K562 (cell line): Measurements from ENCODE around the gene RALY. TPM values are rescaled to one million over a fixed set of nuclear protein-coding genes. Genes with fewer than 3 reads are reported as not detected.
A peak's percentile ranks its signal among the peaks of the same experiment; 100 is the strongest.

ENCODE experiments used
- ATF1 ChIP-seq, 2 experiments: fragments of 450-650 bp in 1 of 2; IDR thresholded peaks; 2 replicates each; pipeline ENCODE4 v1.6.1; 2016; ENCODE audit warnings: missing compliant biosample characterization in 1 of 2, missing genetic modification characterization in 1 of 2
- CBX3 ChIP-seq, 2 experiments: IDR thresholded peaks; 1 replicate in 1 of 2; 2 replicates in 1 of 2; pipeline ENCODE4 v1.6.1; 2012; ENCODE audit warnings: inconsistent platforms in 2 of 2, low read length in 2 of 2, borderline replicate concordance in 1 of 2, control low read depth in 1 of 2
- CCNT2 ChIP-seq: IDR thresholded peaks from 2 replicates; pipeline ENCODE4 v1.6.1; 2011; ENCODE audit warnings: borderline replicate concordance, low read depth, mild to moderate bottlenecking, moderate library complexity, mixed read lengths, low read length; ENCODE audit not compliant: insufficient read length; ENCODE audit errors: extremely low read depth
- MBD2 ChIP-seq: sonication (generic); IDR thresholded peaks from 2 replicates; pipeline ENCODE4 v1.6.1; 2016; ENCODE audit warnings: low read depth, borderline replicate concordance
- NFYB ChIP-seq: IDR thresholded peaks from 2 replicates; pipeline ENCODE4 v1.6.1; 2011; ENCODE audit warnings: mild to moderate bottlenecking, moderate library complexity; ENCODE audit not compliant: insufficient read length; ENCODE audit errors: extremely low read depth
- NUFIP1 ChIP-seq: fragments of 450-650 bp; IDR thresholded peaks from 2 replicates; pipeline ENCODE4 v1.6.1; 2018; ENCODE audit not compliant: partially characterized antibody
- SNRNP70 ChIP-seq: fragments of 200-400 bp; formaldehyde crosslinking; optimal IDR thresholded peaks from 2 replicates; pipeline ENCODE3; 2017; ENCODE audit warnings: low read depth, low read length
- ZNF3 ChIP-seq: fragments of 250-450 bp; sonication (Bioruptor Pico); IDR thresholded peaks from 2 replicates; pipeline ENCODE4 v1.5.0; 2021; ENCODE audit warnings: mild to moderate bottlenecking, moderate library complexity
- ZNF408 ChIP-seq: fragments of 250-450 bp; sonication (Bioruptor Pico); IDR thresholded peaks from 2 replicates; pipeline ENCODE4 v1.4.0; 2020; ENCODE audit warnings: low read depth, mild to moderate bottlenecking, moderate library complexity
- ZNF551 ChIP-seq: fragments of 250-450 bp; sonication (Bioruptor Pico); IDR thresholded peaks from 2 replicates; pipeline ENCODE4 v1.5.0; 2021; ENCODE audit warnings: mild to moderate bottlenecking, moderate library complexity
- polyA plus RNA-seq, 8 experiments: library from polyadenylated mRNA; depleted of rRNA in 4 of 8; stranded (reverse) in 5 of 8; unstranded in 3 of 8; fragments of >200 nt; fragmentation: Nextera tagmentation in 2 of 8; fragmentation: Illumina TruSeq in 1 of 8; extraction: Ambion mirVana in 2 of 8; extraction: Trizol in 1 of 8; gene quantifications; 2 replicates each; pipeline versions ENCODE4 v1.2.1 to v1.2.3, GENCODE V29; 2011 to 2014; ENCODE audit warnings: inconsistent platforms in 1 of 8, missing spikeins in 1 of 8
- total RNA-seq, 7 experiments: library from RNA; depleted of rRNA in 6 of 7; stranded (reverse); fragments of >200 nt in 6 of 7; fragmentation: Illumina TruSeq in 2 of 7; extraction: Trizol in 2 of 7; gene quantifications; 2 replicates each; pipeline versions ENCODE4 v1.2.1 to v1.2.3, GENCODE V29; 2011 to 2021; ENCODE audit warnings: low replicate concordance in 1 of 7
- TF ChIP-seq, protein P1 (sequence below), 2 experiments: fragments of 450-650 bp; formaldehyde crosslinking in 1 of 2; IDR thresholded peaks; 2 replicates each; pipeline versions ENCODE4 v1.4.0 to v1.6.1; 2014 to 2020; ENCODE audit warnings: mild to moderate bottlenecking in 2 of 2, borderline replicate concordance in 1 of 2, low read depth in 1 of 2
- TF ChIP-seq, protein P2 (sequence below): sonication (generic); formaldehyde crosslinking; IDR thresholded peaks from 2 replicates; pipeline ENCODE4 v1.8.0; 2023; ENCODE audit warnings: mild to moderate bottlenecking, missing genetic modification reagents
- TF ChIP-seq, protein P3 (sequence below): sonication (generic); formaldehyde crosslinking; IDR thresholded peaks from 2 replicates; pipeline ENCODE4 v1.8.1; 2023; ENCODE audit warnings: mild to moderate bottlenecking, missing genetic modification reagents, moderate library complexity

Gene RALY
- total and polyA plus RNA-seq, 9 of the 15 experiments (the other 6 are each of a cell fraction or from before 2014, with no cell fraction given): 0.80 to 207 (median 128) TPM

DNA sequence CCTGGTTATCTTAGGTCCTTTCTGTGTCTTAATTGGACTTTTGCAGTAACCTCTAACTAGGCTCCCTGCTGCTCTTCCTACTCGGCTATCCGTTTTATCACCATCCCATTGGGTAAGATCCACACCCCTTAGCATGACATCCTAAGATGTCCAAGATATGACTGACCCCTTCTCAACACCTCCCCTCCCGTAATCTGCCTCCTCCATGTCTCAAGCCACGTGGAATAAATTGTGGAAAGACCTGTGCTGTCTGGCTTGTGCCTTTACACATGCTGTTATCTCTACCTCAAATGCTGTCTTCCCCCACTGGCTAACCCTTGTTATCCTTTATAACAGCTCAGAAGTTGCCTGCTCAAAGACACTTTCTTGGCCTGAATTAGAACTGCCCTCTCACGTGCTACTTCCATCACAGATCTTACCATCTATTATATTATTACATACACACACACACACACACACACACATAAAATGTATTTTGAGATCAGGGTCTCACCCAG is 91.9 kb downstream of the RALY start (continued):
- TF ChIP-seq, protein P1, sequence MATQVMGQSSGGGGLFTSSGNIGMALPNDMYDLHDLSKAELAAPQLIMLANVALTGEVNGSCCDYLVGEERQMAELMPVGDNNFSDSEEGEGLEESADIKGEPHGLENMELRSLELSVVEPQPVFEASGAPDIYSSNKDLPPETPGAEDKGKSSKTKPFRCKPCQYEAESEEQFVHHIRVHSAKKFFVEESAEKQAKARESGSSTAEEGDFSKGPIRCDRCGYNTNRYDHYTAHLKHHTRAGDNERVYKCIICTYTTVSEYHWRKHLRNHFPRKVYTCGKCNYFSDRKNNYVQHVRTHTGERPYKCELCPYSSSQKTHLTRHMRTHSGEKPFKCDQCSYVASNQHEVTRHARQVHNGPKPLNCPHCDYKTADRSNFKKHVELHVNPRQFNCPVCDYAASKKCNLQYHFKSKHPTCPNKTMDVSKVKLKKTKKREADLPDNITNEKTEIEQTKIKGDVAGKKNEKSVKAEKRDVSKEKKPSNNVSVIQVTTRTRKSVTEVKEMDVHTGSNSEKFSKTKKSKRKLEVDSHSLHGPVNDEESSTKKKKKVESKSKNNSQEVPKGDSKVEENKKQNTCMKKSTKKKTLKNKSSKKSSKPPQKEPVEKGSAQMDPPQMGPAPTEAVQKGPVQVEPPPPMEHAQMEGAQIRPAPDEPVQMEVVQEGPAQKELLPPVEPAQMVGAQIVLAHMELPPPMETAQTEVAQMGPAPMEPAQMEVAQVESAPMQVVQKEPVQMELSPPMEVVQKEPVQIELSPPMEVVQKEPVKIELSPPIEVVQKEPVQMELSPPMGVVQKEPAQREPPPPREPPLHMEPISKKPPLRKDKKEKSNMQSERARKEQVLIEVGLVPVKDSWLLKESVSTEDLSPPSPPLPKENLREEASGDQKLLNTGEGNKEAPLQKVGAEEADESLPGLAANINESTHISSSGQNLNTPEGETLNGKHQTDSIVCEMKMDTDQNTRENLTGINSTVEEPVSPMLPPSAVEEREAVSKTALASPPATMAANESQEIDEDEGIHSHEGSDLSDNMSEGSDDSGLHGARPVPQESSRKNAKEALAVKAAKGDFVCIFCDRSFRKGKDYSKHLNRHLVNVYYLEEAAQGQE (IDR thresholded peaks at IDR 0.05; ENCODE audit: borderline replicate concordance): 0 out of 2 replicates have a peak, but pooled peaks have one; percentile 10
- TF ChIP-seq, protein P1 (CRISPR knock-in tag; IDR thresholded peaks at IDR 0.05; ENCODE audit: low read depth): no peak
- TF ChIP-seq NUFIP1: no peak
- no peak for TF ChIP-seq ATF1 (CRISPR knock-in tag; IDR thresholded peaks at IDR 0.05)
- peak; percentile 60 for TF ChIP-seq ATF1 (tag; IDR thresholded peaks at IDR 0.05)
- TF ChIP-seq, protein P2, sequence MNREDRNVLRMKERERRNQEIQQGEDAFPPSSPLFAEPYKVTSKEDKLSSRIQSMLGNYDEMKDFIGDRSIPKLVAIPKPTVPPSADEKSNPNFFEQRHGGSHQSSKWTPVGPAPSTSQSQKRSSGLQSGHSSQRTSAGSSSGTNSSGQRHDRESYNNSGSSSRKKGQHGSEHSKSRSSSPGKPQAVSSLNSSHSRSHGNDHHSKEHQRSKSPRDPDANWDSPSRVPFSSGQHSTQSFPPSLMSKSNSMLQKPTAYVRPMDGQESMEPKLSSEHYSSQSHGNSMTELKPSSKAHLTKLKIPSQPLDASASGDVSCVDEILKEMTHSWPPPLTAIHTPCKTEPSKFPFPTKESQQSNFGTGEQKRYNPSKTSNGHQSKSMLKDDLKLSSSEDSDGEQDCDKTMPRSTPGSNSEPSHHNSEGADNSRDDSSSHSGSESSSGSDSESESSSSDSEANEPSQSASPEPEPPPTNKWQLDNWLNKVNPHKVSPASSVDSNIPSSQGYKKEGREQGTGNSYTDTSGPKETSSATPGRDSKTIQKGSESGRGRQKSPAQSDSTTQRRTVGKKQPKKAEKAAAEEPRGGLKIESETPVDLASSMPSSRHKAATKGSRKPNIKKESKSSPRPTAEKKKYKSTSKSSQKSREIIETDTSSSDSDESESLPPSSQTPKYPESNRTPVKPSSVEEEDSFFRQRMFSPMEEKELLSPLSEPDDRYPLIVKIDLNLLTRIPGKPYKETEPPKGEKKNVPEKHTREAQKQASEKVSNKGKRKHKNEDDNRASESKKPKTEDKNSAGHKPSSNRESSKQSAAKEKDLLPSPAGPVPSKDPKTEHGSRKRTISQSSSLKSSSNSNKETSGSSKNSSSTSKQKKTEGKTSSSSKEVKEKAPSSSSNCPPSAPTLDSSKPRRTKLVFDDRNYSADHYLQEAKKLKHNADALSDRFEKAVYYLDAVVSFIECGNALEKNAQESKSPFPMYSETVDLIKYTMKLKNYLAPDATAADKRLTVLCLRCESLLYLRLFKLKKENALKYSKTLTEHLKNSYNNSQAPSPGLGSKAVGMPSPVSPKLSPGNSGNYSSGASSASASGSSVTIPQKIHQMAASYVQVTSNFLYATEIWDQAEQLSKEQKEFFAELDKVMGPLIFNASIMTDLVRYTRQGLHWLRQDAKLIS: no peak
- no peak for TF ChIP-seq NFYB
- TF ChIP-seq SNRNP70: no peak
- no peak for TF ChIP-seq CCNT2
- TF ChIP-seq CBX3 (IDR thresholded peaks at IDR 0.05; ENCODE audit: borderline replicate concordance in 1 of 2, low read length in 2 of 2): peak in 1 of 2 experiments; percentile 75; a peak in 1 of 3 replicates
- TF ChIP-seq, protein P3, sequence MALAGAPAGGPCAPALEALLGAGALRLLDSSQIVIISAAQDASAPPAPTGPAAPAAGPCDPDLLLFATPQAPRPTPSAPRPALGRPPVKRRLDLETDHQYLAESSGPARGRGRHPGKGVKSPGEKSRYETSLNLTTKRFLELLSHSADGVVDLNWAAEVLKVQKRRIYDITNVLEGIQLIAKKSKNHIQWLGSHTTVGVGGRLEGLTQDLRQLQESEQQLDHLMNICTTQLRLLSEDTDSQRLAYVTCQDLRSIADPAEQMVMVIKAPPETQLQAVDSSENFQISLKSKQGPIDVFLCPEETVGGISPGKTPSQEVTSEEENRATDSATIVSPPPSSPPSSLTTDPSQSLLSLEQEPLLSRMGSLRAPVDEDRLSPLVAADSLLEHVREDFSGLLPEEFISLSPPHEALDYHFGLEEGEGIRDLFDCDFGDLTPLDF (CRISPR knock-in tag): no peak
- TF ChIP-seq ZNF408 (CRISPR knock-in tag): no peak
- no peak for TF ChIP-seq ZNF3
- TF ChIP-seq ZNF551 (CRISPR knock-in tag): no peak
- 0 out of 2 replicates have a peak, but pooled peaks have one; percentile 45 for TF ChIP-seq MBD2
